ENCODE results near the gene MAPK4. TPM values are rescaled to one million over a fixed set of nuclear protein-coding genes. Genes with fewer than 3 reads are reported as not detected.

MAPK4 gene
- polyA plus RNA-seq, 10 donors: 5.1 to 16.2 (median 9.8) TPM

DNA sequence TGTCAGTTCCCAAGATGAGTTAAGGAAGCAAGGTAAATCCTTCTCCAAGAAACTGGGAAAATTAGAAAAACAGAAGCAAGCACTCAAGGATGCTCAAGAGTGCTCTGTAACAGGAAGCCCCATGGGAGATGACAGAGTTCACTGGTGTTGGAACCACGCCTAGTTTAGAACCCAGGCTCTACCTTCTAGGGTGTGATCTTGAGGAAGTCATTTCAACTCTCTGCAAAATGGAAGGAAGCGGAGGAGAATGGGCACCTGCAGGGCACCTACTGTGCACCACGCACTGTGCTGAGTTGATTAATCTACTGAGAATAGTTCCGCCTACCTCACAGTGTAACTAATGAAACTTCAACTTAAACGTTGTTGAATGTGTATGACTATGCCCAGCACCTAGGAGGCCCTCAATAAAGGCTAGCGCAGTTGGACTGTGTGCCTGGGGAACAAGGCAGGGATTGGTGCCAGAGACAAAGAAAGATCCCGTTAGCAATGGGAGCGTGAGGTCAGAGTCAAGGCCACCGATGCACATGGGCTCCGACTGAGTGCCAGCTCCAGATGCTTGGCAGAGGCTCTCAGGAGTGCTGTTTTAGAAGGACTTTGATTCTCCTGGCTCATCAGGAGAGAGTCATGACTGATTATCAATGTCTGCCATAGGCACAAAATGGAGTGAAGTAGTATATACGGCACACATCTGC is 93.7 kb downstream of the MAPK4 start:
- DNase-seq: no peak

DNA sequence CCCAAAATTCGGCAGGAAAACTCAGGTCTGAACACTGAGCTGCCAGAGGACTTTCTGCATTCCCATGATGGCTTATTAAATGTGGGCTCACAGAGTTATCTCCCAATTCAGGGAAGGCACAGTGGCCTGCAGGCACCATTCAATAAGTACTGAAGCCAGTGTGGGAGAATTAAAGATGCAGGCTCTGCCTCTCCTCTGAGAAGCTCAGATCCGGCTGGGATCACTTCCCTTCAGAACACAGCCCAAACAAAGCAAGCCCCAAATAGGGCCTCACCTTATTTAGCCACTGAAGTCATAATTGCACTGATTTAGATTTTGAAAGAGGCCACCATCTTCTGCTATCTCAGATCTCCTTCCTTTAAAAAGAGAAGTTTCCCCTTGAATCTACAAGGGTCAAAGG is 94.3 kb downstream of the MAPK4 start:
- DNase-seq: no peak

DNA sequence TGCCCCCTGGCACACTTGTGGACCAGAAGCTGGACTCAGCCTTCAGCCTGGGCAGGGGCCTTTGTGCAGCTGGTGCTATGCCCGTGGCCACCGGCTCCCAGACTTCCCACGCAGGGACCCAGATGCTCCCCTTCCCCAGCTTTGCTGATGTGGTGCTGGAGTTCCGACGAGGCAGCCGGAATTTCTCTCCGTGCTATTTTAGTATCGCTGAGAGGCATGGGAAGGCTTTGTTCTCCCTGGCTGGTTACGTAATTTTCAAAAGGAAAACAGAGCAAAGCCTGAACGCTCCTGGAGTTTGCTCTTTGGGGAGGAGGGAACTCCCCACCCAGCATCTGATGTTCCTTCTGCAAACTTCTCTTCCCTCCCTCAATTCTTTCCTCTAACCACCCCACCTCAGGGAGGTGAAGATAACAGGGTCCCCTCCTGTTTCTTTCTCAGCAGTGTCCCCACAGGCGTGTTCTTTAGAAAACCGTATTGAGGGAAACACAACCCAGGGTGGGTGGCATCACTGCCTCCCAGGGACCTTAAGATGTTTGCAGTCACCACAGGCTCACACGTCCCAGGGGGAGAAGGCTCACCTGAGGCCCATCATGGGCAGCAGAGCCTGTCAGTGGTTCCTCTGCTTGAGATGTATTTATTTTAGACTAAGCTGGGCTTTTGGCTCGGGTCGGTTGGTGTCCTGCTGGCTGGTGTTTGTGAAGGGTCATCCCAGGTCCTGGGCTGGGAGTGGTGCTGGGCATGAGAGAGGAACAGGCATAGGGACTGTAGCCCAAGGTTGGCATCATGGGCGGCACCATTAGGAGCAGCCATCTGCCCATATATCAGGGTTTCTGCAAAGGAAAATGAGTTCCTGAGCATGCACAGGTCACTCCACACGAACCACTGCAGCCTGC is 95.0 kb downstream of the MAPK4 start:
- no peak for DNase-seq

DNA sequence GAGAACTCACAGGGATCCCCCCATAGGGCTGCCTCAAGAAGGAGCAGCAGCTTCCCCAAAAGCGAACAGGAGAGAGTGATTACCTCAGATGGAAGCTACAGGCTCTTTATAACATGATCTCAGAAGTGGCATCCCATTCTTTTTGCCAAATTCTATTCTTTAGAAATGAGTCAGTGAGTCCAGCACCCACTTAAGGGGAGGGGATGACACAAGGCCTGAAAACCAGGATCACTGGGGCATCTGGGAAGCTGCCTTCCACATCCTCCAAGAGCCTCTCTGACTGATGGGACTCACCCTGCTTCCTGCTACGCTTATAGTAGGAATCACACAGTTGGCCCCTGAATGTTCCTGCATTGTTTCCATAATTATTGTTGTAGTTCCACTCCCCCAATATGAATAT is 96.5 kb downstream of the MAPK4 start:
- no peak for DNase-seq

DNA sequence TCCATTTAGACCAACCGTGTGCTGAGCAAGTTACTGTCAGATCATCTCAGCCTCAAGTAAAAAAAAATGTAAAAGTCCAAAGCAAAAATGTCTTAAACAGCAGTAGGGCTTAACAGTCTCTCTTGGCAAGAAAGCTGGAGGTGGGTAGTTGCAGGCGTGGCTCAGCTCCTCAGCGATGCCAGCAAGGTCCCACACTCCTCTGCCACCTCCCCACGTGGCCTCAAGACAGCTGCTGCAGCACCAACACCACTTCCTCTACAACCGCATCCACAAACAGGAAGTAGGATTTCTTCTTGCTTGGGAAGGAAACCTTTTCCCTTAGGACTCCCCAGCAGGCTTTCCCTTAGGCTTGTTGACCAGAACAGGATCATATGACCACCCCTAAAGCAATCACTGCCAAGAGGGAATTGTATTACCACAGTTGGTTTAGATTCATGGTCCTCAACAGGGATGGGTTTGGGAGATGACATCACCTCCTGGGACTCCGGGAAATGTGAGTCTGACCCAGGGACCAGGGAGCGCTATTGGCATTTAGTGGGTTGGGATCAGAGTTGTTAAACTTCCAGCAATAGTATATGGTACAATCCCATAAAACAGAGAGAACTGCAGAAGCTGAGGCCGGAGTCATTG is 97.1 kb downstream of the MAPK4 start:
- DNase-seq: no peak

DNA sequence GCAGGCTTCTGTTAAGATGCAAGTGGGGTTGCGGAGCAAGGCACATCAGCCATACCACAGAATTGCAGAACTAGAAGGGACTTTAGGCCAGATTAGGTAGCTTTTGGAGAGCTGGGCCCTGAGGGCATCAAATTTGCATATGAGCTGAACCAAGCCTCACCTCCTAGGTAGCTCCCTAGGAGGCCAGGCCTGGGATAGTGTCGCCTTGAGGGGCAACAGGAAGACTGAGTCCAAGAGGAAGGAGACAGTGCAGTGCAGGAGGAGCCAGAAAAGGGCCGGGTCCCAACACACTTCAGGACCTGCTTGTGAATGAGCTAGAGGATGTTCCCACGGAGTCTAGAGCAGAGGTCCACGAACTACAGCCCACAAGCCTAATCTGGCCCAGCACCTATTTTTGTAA is 98.7 kb downstream of the MAPK4 start:
- DNase-seq: no peak

DNA sequence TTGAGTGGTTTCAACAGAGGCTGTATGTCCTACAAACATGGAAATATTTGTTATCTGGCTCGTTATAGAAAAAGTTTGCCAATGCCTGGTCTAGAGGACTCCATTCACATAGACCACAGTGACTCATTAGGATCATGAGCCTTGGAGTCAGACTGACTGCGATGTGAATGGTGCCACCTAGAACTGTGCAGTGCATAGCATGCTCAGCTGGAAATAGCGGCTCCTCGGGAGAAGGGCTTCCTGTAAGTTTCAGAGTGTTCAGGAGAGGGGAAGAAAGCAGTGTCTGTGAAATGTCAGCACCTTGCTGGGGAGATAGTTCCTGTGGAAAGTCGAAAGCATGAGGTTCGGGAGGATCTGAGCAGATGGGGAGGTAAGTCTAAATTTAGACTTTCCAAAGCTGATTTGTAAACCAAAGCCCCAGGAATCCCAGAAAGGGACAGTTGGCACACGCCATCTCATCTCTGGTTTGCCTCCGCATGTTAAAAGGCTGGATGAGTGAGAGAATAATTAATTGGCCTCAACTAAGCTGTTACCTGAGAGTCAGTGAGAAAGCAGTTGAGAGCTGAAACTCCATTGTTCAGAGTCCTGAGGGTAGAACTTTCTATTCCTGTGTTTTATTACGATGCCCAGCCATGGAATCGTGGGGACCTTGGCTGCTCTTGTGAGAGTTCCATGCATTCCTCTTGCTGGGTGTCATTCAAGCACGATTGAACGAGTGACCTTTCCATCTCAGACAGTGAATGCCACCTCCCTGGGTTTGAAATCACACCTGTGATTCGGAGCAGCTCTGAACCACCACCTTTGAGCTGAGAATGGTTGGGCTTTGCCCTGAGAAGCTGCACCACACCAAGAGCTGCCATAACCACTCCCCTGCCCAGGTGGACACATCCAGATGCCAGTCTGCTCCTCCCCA is 99.5 kb downstream of the MAPK4 start:
- no peak for DNase-seq

DNA sequence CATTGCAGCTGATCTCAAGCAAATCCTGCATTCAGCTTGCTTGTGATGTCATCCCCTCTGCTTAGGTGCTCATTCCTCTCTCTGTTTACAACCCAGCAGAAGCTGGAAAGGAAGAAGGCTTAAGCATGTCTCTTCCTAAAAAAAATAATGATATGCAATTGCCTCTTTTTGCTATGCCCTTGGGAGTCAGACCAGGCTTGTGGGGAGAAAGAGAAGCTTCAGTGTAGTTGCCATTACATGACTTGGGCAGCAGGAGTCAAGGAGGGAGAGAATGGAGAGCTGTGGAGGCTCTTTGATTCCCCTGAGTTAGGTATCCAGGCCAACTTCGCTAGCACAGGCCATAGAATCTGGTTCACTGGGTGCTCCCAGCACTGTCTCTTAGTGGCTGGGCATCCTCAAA is 101.1 kb downstream of the MAPK4 start:
- no peak for DNase-seq

DNA sequence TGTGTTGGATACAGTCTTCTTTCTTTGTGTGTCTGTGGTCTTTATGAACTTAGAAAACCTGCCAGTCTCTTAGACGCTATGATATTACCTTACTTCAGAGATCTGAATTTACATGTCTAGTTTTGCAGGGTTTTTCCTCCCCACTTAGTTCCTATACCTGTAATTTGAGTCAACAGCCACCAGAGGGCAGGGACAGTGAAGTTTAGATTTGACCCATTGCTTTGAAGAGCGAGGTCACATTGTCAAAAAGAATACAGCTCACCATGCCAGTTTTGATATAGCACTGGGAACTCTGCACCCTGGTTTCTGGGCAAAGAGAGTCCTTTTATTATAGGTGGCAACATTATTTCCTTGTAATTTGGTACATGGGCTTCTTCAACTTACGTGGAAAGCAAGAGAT is 102.3 kb downstream of the MAPK4 start:
- DNase-seq: no peak

DNA sequence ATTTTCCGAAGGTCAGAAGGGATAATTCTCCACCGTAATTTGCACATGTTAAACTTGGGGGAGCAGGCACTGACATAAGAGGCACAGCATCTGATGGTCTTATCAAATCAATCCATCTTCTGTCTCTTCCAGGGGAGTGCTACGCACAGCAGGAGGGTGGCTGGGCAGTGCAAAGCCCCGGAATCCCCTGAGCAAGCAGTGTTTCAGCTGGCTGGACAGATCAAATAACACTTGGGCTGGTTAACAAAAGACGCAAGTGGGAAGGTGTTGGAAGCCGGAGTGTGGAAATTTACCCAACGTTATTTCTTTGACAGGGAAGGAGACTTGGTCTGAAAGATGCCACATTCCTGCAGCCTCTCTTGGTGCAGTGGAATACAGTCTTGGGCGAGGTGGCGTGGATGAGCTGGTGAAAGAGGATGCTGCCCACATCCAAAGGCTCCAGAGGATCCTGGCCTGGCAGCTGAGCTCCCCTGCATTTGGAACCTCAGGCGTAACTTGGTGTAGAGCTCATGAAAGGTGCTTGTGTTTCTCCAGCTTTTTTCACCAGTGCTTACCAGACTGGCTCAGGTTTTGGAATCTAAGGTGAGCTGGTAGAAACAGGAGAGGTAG is 103.0 kb downstream of the MAPK4 start:
- no peak for DNase-seq

DNA sequence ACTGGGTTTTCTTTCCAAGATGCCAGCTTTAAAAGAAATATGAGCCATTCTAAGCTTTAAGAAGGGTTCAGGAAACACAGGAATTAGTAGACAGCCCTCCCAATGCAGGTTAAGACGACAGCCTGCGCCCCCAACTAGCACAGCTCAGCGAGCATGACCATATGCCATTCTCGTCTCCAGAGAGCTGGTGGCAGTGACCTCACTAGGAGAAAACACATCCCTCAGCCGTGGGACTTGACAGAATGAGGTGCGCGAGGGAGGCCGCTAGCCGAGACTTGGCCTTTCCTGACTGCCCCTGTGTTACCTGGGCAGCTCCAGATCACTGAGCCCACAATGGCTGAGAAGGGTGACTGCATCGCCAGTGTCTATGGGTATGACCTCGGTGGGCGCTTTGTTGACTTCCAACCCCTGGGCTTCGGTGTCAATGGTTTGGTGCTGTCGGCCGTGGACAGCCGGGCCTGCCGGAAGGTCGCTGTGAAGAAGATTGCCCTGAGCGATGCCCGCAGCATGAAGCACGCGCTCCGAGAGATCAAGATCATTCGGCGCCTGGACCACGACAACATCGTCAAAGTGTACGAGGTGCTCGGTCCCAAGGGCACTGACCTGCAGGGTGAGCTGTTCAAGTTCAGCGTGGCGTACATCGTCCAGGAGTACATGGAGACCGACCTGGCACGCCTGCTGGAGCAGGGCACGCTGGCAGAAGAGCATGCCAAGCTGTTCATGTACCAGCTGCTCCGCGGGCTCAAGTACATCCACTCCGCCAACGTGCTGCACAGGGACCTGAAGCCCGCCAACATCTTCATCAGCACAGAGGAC is 103.9 kb downstream of the MAPK4 start:
- no peak for DNase-seq

DNA sequence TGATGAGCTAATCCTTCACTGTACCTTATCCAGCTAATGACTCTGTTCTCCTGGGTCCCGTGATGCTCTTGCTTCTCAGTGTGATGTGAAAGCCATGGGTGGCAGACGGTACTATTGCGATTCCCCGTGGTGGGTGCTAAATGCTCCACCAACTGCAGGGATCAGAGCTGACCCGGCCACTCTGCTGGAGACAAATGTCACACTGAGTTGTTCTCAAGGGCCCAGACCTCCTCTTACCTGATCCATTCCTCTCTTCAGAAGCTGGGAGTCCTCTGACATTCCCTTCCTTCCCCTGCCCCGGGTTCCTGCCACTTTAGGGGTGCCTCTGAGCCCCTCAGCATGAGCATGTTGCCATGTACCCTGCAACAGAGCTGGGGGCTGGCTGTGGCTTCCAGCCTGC is 105.1 kb downstream of the MAPK4 start:
- DNase-seq: no peak

DNA sequence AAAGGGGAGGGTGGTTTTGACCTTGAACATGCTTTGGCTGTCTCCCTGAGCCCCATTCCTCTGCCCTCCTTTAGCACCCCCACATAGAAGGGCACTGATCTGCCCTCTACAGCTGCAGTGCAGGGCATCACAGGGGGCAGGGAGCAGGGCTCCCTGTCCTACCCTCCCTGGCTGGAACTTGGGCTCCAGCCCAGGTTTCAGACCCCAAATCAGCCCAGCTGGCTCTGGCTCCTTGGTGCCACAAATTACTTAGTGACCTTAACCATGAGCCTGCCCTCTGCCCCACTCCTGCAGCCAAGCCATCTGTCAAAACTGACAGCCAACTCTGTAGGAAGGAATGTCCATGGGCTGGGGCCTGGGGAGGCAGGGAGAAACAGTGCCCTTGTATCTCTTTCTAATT is 105.6 kb downstream of the MAPK4 start:
- DNase-seq: no peak

DNA sequence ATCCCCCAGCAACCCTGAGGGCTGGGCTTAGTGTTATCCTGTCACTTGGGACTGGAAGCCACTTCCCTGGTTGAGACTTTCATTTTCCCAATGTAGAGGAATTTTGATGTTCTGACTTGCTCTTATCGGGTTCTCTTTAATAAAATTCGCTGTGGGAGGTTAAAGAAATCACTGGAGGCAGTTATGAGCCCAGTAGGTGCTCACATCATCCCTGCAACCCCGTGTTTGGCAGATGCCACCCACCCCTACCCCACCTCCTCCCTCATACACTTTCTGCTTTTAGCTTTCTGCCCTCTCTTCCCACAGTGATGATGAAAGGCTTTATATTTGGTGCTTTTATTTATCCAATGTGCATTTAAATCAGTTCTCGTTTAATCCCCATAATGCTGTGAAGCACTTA is 106.6 kb downstream of the MAPK4 start:
- no peak for DNase-seq

DNA sequence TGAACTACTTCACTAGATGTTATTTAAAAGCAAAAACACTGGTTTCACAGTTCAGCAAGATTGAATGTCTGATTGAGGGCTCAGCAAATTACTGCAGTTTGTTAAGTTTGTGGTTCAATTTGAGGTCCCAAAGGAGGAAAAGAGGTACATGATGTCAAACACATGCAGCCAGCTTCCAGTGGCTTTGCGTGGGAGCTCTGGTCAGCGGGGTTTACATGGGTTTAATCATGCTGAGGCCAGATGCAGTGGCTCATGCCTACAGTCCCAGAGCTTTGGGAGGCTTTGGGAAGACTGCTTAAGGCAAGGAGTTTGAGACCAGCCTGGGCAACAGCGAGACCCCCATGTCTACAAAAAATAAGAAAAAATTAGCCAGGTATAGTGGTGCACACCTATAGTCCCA is 111.5 kb downstream of the MAPK4 start:
- no peak for DNase-seq

DNA sequence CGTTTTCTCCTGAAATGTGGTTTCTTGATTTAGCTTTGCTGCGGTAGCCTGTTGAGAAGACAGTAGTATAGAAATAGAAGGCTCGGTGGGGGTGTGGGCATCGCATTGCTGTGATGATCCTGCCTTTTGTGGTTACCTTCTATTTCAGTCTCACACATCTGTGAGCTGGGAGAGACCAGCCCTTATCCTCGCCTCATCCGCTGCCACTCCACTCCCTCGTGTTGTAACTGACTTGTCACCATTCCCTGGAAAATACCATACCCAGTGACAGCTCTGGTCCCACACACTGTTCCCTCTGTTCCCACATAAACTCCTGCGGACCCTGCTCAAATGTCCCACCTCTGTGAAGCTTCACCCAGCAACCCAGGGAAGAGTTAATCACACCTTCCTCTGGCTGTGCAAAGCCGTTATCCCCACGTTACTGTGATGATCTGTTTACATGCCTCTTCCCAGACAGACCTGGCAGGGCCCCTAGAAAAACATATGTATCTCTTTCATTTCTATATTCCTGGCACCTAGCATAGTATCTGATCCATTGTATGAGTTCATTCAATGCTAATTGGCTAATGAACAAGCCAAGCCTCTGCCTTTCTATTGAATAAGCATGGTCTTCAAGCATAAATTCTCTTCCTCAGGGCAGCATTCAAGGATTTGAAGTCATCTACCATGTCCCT is 114.6 kb downstream of the MAPK4 start:
- no peak for DNase-seq

DNA sequence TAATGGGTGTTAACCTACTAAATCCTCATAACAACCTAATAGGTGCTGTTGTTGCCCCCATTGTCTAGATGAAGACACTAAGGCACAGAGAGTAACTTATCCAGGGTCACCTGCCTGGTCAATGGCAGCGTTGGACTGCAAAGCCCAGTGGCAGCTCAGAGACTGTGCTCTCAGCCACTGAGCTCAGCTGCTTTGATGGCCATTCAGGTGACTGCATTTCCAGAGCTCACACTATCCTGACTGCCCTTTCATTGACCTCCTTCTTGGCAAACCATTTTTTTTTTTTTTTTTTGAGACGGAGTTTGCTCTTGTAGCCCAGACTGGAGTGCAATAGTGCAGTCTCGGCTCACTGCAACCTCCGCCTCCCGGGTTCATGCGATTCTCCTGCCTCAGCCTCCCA is 115.2 kb downstream of the MAPK4 start:
- DNase-seq: no peak

DNA sequence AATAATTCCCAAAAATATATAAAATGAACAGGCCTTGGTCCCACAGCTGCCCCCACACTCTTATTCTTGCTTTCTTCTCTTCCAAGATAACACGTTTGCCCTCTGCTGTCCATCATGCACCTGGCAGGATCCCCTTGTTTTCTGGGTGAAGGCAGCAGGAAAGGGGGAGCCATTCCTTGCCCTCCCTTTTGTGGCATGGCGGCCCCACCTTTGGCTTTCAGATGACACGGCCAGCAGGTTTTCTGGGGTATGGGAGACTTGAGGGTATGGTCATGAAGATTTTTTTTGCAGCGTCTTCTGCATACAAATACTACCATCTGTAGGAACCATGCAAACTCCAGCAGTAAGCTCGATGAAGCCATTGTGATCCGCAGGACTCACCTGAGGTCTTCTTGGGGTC is 118.8 kb downstream of the MAPK4 start:
- DNase-seq: no peak

DNA sequence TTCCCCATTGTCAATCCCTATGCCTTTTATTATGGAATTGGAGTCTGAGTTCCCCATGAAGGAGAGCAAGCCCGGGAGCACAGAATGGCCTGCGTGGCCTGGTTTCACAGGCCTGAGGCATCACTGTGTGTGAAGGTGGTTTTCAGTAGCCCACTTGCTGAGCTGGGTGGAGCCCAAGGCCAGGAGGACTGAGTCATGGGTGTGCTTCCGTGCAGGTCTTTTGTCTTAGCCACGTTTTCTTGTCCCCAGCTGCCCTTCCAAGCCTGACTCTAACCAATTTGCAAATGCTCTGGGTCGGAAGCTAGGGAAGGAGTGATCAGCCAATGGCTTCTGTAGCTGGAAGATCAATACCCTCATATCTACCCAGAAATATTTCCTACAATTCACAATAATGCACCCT is 119.2 kb downstream of the MAPK4 start:
- DNase-seq: no peak

DNA sequence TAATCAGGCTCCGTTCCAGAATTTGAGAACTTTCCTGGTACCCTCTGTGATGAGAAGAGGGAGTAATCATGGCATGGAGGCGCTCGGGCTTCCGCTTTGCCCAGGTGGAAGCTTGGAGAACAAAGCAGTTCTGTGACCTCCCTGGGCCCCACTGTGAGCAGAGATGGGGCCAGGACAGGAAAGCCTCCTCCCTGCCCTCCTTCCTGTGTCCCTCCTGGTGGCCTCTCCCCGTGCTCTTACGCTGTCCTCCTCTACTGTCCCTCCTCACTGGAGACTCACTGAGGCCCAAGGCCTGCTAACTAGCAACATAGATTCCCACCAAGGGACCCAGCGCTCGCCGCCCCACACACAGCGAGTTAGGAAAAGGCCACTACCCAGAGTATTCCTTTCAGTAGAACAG is 119.8 kb downstream of the MAPK4 start:
- DNase-seq: no peak

Measured in muscle of back (tissue), 11 donors.